ENCODE measurements around the gene CFAP20. TPM values are rescaled to one million over a fixed set of nuclear protein-coding genes. Genes with fewer than 3 reads are reported as not detected.

Gene CFAP20
- total RNA-seq, 1 experiment from 2014 or later, result 49.6 TPM

- CTCF ChIA-PET, result interaction anchor here (0.6 to 1.0 kb wide), 3 partner anchors 94 to 189 kb away, joined by 3 to 5 read pairs (median 4); no protein-coding TSS in a partner anchor
- H2AFZ ChIP-seq, result peak overlapping the region; percentile 92
- POLR2A ChIA-PET (ENCODE audit: unreplicated experiment), result interaction anchor here (0.7 kb wide), 1 partner anchor 190 kb away, joined by 3 read pairs; no protein-coding TSS in a partner anchor
- peaks cover 35% of the 10 kb centered on the region for H3K4me1 ChIP-seq (replicated peaks; ENCODE audit: insufficient read depth)
- H3K4me2 ChIP-seq, result peak overlapping the region; percentile 100
- H4K20me1 ChIP-seq (ENCODE audit: insufficient read depth), result peaks cover 44% of the 10 kb centered on the region
- H3K9me3 ChIP-seq (ENCODE audit: insufficient read depth, low read depth), result no peaks in the 10 kb centered on the region
- H3F3A ChIP-seq (ENCODE audit: insufficient read depth, low read depth), result peaks cover 10% of the 10 kb centered on the region; the same call in 1 of the 2 replicates
- peaks cover 53% of the 10 kb centered on the region for H3K79me2 ChIP-seq (ENCODE audit: low read depth)
- no peaks in the 10 kb centered on the region for H3K9me2 ChIP-seq (ENCODE audit: insufficient read depth)
- no peak for TF ChIP-seq CTCF (conservative IDR thresholded peaks at IDR 0.05)
- TF ChIP-seq EZH2 (IDR thresholded peaks at IDR 0.05; ENCODE audit: low read depth), result no peak
- BruUV-seq (replicated peaks), result no TSS peak
- no peaks in the 10 kb centered on the region for H3K36me3 ChIP-seq (ENCODE audit: low read depth)
- intact Hi-C loops (cut with micrococcal nuclease; ENCODE audit: unreplicated experiment), result loop anchor here (1.0 to 10.0 kb wide), 2 partner anchors 103 to 234 kb away; partner anchors contain the start of gene MMP15
- no peaks in the 10 kb centered on the region for H3K27me3 ChIP-seq (ENCODE audit: insufficient read depth, low read depth)
- H3K27ac ChIP-seq, result peak overlapping the region; percentile 57; the same call in 1 of the 2 replicates
- peak in 1 of 2 experiments; percentile 9 for DNase-seq
- H3K4me3 ChIP-seq, result peak overlapping the region; percentile 88
These were observed 477 bp downstream of the CFAP20 start for GRCh38 chr16:58128711-58129096.

GRCh38 chr16:58128181-58128631 lies 975 bp downstream of the CFAP20 start:
- Histone ChIP-seq H4K20me1 (ENCODE audit: insufficient read depth) (peaks cover 45% of the 10 kb centered on the region), H3K9me3 (ENCODE audit: insufficient read depth, low read depth) (no peaks in the 10 kb centered on the region), H3K36me3 (ENCODE audit: low read depth) (no peaks in the 10 kb centered on the region), H3K27me3 (ENCODE audit: insufficient read depth, low read depth) (no peaks in the 10 kb centered on the region), H3K27ac (no peak overlapping the region), H3K9me2 (ENCODE audit: insufficient read depth) (no peaks in the 10 kb centered on the region), H3K79me2 (ENCODE audit: low read depth) (peaks cover 55% of the 10 kb centered on the region), H3F3A (ENCODE audit: insufficient read depth, low read depth) (peaks cover 10% of the 10 kb centered on the region; the same call in 1 of the 2 replicates), H3K4me3 (peak overlapping the region; percentile 88), H3K4me2 (peak overlapping the region; percentile 100), H3K4me1 (replicated peaks; ENCODE audit: insufficient read depth) (peaks cover 35% of the 10 kb centered on the region), H2AFZ (no peak overlapping the region)
- POLR2A ChIA-PET (ENCODE audit: unreplicated experiment), result interaction anchor here (0.6 kb wide), 2 partner anchors 148 to 507 kb away, joined by 4 to 16 read pairs; no protein-coding TSS in a partner anchor
- intact Hi-C loops (cut with micrococcal nuclease; ENCODE audit: unreplicated experiment), result loop anchor here (10.0 kb wide), 1 partner anchor 233 kb away; no protein-coding TSS in a partner anchor
- TSS peak; percentile 46 for BruUV-seq (replicated peaks)
- CTCF ChIA-PET, result interaction anchor here (0.6 kb wide), 1 partner anchor 188 kb away, joined by 5 read pairs; no protein-coding TSS in a partner anchor
- TF ChIP-seq EZH2 (IDR thresholded peaks at IDR 0.05; ENCODE audit: low read depth), result no peak
- TF ChIP-seq CTCF (conservative IDR thresholded peaks at IDR 0.05), result no peak
- DNase-seq, result no peak

- CTCF ChIA-PET, result no interaction called here
- Histone ChIP-seq H3K9me2 (ENCODE audit: insufficient read depth) (no peaks in the 10 kb centered on the region), H3K9me3 (ENCODE audit: insufficient read depth, low read depth) (no peaks in the 10 kb centered on the region), H3K27me3 (ENCODE audit: insufficient read depth, low read depth) (no peaks in the 10 kb centered on the region), H3K4me2 (peak overlapping the region; percentile 100), H3F3A (ENCODE audit: insufficient read depth, low read depth) (peaks cover 10% of the 10 kb centered on the region; the same call in 1 of the 2 replicates), H2AFZ (no peak overlapping the region), H3K36me3 (ENCODE audit: low read depth) (no peaks in the 10 kb centered on the region), H3K4me1 (replicated peaks; ENCODE audit: insufficient read depth) (peaks cover 35% of the 10 kb centered on the region), H4K20me1 (ENCODE audit: insufficient read depth) (peaks cover 45% of the 10 kb centered on the region), H3K4me3 (peak overlapping the region; percentile 88), H3K27ac (no peak overlapping the region), H3K79me2 (ENCODE audit: low read depth) (peaks cover 59% of the 10 kb centered on the region)
- no peak for DNase-seq
- intact Hi-C loops (cut with micrococcal nuclease; ENCODE audit: unreplicated experiment), result loop anchor here (10.0 kb wide), 1 partner anchor 233 kb away; no protein-coding TSS in a partner anchor
- POLR2A ChIA-PET (ENCODE audit: unreplicated experiment), result interaction anchor here (0.6 kb wide), 3 partner anchors 95 to 326 kb away, joined by 3 to 5 read pairs (median 4); no protein-coding TSS in a partner anchor
- peak; percentile 18; the same call in 1 of the 2 replicates for TF ChIP-seq CTCF (conservative IDR thresholded peaks at IDR 0.05)
- no peak for TF ChIP-seq EZH2 (IDR thresholded peaks at IDR 0.05; ENCODE audit: low read depth)
- no TSS peak for BruUV-seq (replicated peaks)
These were observed 1.5 kb downstream of the CFAP20 start for GRCh38 chr16:58127634-58128033.

All from PC-9 (cell line).